HG03565 (cell line): ENCODE data around the gene RBBP5.

Experiments
- ATAC-seq: cut with Tn5 transposase; IDR thresholded peaks from one replicate; pipeline ENCODE4 v1.9.1; 2021; ENCODE audit warnings: mild to moderate bottlenecking, moderate library complexity; ENCODE audit not compliant: unreplicated experiment

Gene RBBP5

GRCh38 chr1:205075642-205076155 is 46.1 kb downstream of the RBBP5 start:
- no peak for ATAC-seq

DNA sequence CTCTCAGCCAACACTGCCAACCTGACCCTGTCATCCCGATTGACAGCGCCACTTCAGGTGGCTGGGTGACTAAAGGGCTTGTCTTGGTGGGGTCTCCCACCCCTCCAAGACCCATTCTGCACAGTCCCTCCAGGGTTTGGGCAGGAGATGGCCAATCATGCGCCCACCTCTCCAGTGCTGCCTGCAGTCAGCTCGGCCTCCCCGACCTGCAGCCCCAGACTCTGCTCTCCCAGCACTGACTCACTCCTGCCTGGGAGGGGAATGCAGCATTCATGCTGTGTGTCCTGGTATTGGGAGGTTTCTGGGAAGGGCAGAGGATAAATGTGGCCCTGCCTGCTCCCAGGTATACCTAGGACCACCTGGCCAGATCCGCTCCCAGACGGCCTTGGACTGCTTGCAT is 47.3 kb downstream of the RBBP5 start:
- no peak for ATAC-seq

GRCh38 chr1:205074084-205074483 is 47.7 kb downstream of the RBBP5 start:
- ATAC-seq: no peak

DNA sequence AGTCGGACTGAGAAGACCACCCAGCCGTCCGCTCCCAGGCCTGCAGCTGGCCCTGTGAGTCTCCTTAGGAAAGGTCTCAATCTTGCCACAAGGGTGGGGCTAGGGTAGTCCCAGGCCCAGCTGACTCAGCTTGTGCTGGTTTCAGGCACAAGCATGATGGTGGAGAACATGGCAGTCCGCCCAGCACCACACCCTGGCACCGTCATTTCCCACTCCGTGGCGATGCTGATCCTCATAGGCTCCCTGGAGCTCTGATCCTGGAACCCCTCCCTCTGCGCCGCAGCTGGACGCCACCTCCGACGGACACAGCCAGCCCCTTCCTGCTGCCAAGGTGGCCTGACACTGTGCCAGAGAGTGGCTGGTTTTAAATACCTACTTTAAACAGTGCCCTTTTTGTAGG is 48.3 kb downstream of the RBBP5 start:
- no peak for ATAC-seq

DNA sequence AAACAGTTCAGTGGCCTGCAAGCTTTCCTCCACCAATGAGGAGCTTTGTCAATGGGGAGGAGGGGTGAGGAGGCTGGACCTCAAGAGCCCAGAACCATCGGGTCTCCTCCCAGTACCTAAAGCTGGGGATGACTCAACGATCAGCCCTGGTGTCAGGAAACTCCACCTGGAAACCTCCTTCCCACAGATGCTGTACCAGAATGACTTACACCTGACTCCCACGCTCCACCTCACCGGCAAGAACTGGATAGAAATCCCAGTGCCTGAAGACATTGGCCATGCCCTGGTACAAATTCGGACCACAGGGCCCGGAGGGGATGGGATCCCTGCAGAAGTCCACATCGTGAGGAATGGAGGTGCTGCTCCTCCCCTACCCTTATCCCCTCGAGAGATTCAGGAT is 48.9 kb downstream of the RBBP5 start:
- ATAC-seq: no peak

DNA sequence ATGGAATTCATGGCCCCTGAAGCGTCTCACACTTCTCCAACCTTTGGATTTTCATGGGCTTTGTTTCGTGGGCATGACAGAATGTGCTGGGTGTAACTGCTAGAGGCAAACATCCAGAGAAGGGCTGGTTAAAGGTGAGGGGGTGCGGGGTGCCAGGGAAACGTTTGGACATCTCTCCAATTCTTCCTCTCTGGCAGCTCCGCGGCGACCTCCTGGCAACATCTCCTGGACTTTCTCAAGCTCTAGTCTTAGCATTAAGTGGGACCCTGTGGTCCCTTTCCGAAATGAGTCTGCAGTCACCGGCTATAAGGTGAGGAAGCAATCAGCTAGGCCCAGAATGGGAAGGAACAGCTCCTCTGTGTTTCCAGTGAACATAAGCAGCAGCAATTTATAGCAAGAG is 49.5 kb downstream of the RBBP5 start:
- no peak for ATAC-seq

DNA sequence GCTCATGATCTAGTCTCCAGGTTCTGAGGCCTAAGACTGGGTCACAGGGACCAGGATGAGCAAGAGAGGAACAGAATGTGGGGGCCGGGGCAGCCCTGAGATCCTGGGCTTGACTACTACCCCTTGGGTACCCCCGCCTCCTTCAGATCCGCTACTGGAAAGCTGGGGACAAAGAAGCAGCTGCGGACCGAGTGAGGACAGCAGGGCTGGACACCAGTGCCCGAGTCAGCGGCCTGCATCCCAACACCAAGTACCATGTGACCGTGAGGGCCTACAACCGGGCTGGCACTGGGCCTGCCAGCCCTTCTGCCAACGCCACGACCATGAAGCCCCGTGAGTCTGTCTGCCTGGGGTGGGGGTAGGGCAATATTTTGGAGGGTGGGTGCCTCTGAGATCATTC is 50.0 kb downstream of the RBBP5 start:
- ATAC-seq: no peak

DNA sequence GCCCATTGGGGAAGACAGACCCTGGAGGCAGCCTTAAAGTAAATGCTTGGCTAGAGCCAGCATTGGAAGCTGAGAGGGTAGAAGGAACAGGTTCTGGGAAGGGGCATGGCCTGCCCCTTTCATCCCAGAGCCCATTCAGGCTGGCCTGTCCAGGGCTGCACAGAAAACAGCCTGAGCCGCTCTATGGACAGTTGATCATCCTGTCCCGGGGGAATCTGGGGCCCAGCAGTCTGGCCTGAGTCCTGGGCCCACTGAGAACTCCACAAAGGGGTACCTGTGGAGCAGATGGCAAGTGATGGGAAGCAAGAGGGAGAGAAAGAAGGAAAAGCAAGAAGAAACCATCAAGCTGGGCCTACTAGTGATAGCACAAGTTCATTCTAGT is 50.8 kb downstream of the RBBP5 start:
- ATAC-seq: no peak

DNA sequence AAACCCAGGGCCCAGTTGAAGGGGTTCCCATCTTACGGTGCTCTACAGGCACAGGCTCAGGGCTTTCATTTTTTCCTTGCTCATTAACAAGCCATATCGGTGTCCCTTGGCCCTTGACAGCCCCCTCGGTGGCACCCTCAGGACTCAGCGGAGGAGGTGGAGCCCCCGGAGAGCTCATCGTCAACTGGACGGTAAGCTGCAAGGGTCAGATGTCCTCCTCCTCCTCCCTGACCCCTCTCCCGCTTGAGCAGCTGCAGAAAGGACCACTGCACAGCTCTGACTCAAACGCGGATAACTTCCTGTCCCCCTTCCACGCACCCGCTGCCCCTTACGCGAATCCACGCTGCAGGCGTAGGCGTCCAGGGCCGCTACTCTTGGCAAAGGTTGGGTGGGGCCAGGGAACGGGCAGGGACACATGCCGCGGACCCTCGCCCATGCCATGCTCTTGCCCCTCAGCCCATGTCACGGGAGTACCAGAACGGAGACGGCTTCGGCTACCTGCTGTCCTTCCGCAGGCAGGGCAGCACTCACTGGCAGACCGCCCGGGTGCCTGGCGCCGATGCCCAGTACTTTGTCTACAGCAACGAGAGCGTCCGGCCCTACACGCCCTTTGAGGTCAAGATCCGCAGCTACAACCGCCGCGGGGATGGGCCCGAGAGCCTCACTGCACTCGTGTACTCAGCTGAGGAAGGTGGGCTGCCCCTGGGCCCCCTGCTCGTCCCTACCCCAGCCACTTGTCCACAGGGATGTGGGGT is 52.2 kb downstream of the RBBP5 start:
- no peak for ATAC-seq

GRCh38 chr1:205068457-205069040 is 53.2 kb downstream of the RBBP5 start:
- ATAC-seq: no peak

GRCh38 chr1:205068001-205068400 is 53.8 kb downstream of the RBBP5 start:
- no peak for ATAC-seq

GRCh38 chr1:205067031-205067430 is 54.7 kb downstream of the RBBP5 start:
- ATAC-seq: no peak

DNA sequence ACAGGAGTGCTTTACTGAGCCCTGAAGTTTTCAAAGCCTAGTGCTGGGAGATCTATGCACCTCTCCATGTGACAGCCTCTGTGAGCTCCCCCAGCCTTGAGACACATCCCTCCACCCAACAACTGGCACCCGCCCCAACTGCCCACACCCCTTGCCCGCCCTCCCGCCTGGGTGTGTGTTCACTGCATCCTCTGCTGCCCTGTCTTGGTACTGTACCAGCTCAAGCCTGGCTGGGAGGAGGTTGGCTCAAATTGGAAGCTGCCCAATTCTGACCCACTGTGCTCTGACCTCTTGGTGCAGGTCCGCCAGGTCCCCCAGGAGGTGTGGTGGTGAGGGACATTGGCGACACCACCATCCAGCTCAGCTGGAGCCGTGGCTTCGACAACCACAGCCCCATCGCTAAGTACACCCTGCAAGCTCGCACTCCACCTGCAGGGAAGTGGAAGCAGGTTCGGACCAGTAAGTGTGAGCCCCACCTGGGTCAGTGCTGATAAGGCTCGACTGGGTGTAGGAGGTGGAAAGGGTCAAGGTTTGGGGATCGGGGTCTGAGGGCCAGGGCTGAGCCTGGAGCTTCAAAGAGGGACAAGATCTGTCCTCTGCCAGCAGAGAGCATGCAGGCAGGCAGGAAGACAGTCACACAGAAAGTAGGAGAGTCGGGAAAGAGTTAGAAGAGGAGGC is 55.5 kb downstream of the RBBP5 start:
- no peak for ATAC-seq

GRCh38 chr1:205065666-205066065 is 56.1 kb downstream of the RBBP5 start:
- ATAC-seq: no peak

GRCh38 chr1:205064741-205065316 is 56.9 kb downstream of the RBBP5 start:
- no peak for ATAC-seq

GRCh38 chr1:205064301-205064700 is 57.5 kb downstream of the RBBP5 start:
- no peak for ATAC-seq

DNA sequence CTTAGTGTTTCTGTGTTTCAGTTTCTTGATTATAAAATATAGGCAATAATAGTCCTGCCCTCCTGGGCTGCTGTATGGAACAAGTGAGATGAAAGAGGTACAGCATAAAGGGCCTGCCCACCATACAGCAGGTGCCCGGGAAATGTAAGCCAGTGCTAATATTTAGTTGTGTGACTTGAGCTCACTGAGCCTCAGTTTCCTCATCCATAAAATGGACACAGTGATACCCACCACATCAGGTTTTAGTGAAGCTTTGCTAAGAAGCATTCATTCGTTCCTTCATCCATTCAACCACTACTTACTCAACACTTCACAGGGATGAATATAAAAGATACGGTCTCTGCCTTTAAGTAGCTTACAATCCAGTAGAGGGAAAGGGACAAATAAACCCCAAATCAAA is 58.9 kb downstream of the RBBP5 start:
- ATAC-seq: no peak

GRCh38 chr1:205062319-205062718 is 59.5 kb downstream of the RBBP5 start:
- no peak for ATAC-seq

GRCh38 chr1:205061665-205062069 is 60.1 kb downstream of the RBBP5 start:
- ATAC-seq: no peak

DNA sequence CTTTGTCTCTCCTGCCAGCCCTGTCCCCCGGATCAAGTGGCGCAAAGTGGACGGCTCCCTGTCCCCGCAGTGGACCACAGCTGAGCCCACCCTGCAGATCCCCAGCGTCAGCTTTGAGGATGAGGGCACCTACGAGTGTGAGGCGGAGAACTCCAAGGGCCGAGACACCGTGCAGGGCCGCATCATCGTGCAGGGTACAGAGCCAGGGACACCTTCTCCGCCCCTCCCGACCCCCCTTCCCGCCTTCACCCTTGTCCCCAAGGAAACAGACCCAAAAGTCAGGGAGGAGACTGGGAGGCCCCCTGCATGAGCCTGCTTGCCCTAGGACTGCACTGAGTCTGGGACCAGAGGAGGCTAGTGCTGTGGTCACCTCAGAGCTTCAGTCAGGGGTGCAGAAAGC is 60.6 kb downstream of the RBBP5 start:
- no peak for ATAC-seq

- ATAC-seq: no peak
These were observed 61.0 kb downstream of the RBBP5 start for GRCh38 chr1:205060746-205061145.

GRCh38 chr1:205059660-205060059 is 62.1 kb downstream of the RBBP5 start:
- no peak for ATAC-seq
